WI38 (cell line): ENCODE data around the gene NDUFA7.

Source experiments
- H3K4me3 ChIP-seq: 2 replicates; pipeline ENCODE4 v1.5.1; 2011; ENCODE audit warnings: low read depth, mild to moderate bottlenecking, control low read depth, low read length
- TF ChIP-seq, protein P1 (sequence below): IDR thresholded peaks from 2 replicates; pipeline ENCODE4 v1.5.1; 2012; ENCODE audit warnings: low read depth, mild to moderate bottlenecking, control low read depth, low read length

Gene NDUFA7

GRCh38 chr19:8261347-8261746, 59.8 kb downstream of the NDUFA7 start:
- TF ChIP-seq, protein P1, sequence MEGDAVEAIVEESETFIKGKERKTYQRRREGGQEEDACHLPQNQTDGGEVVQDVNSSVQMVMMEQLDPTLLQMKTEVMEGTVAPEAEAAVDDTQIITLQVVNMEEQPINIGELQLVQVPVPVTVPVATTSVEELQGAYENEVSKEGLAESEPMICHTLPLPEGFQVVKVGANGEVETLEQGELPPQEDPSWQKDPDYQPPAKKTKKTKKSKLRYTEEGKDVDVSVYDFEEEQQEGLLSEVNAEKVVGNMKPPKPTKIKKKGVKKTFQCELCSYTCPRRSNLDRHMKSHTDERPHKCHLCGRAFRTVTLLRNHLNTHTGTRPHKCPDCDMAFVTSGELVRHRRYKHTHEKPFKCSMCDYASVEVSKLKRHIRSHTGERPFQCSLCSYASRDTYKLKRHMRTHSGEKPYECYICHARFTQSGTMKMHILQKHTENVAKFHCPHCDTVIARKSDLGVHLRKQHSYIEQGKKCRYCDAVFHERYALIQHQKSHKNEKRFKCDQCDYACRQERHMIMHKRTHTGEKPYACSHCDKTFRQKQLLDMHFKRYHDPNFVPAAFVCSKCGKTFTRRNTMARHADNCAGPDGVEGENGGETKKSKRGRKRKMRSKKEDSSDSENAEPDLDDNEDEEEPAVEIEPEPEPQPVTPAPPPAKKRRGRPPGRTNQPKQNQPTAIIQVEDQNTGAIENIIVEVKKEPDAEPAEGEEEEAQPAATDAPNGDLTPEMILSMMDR, result no peak
- no peak overlapping the region for H3K4me3 ChIP-seq
